ENCODE results near the gene ITGBL1.

The ITGBL1 gene

GRCh38 chr13:101453784-101454201 lies 1.3 kb downstream of the ITGBL1 start:
- no peak for DNase-seq

GRCh38 chr13:101454767-101455166 lies 2.3 kb downstream of the ITGBL1 start:
- DNase-seq: no peak

GRCh38 chr13:101455863-101456262 lies 3.4 kb downstream of the ITGBL1 start:
- no peak for DNase-seq

- DNase-seq: no peak
Measured at GRCh38 chr13:101457176-101457575, 4.7 kb downstream of the ITGBL1 start.

- peak; percentile 45 for DNase-seq
Measured at GRCh38 chr13:101465877-101466276, 13.4 kb downstream of the ITGBL1 start.

- no peak for DNase-seq
Measured at GRCh38 chr13:101467415-101467814, 14.9 kb downstream of the ITGBL1 start.

- no peak for DNase-seq
Measured at GRCh38 chr13:101473458-101473857, 21.0 kb downstream of the ITGBL1 start.

GRCh38 chr13:101474419-101474957 lies 22.0 kb downstream of the ITGBL1 start:
- DNase-seq: peak; percentile 80

- DNase-seq: no peak
Measured at GRCh38 chr13:101475536-101475935, 23.1 kb downstream of the ITGBL1 start.

- DNase-seq: no peak
Measured at GRCh38 chr13:101481421-101481820, 28.9 kb downstream of the ITGBL1 start.

GRCh38 chr13:101486708-101487437 lies 34.4 kb downstream of the ITGBL1 start:
- no peak for DNase-seq

- no peak for DNase-seq
Measured at GRCh38 chr13:101487438-101487830, 35.0 kb downstream of the ITGBL1 start.

GRCh38 chr13:101488734-101489133 lies 36.3 kb downstream of the ITGBL1 start:
- no peak for DNase-seq

- DNase-seq: peak; percentile 82
Measured at GRCh38 chr13:101489643-101490405, 37.3 kb downstream of the ITGBL1 start.

GRCh38 chr13:101490406-101491015 lies 38.0 kb downstream of the ITGBL1 start:
- DNase-seq: peak; percentile 94

GRCh38 chr13:101492251-101492910 lies 39.9 kb downstream of the ITGBL1 start:
- DNase-seq: no peak

GRCh38 chr13:101493541-101493940 lies 41.1 kb downstream of the ITGBL1 start:
- peak; percentile 98 for DNase-seq

- DNase-seq: no peak
Measured at GRCh38 chr13:101499406-101499805, 46.9 kb downstream of the ITGBL1 start.

- no peak for DNase-seq
Measured at GRCh38 chr13:101502618-101503017, 50.1 kb downstream of the ITGBL1 start.

GRCh38 chr13:101511161-101511560 lies 58.7 kb downstream of the ITGBL1 start:
- no peak for DNase-seq

GRCh38 chr13:101511766-101512165 lies 59.3 kb downstream of the ITGBL1 start:
- no peak for DNase-seq

GRCh38 chr13:101512650-101513049 lies 60.2 kb downstream of the ITGBL1 start:
- DNase-seq: no peak

- no peak for DNase-seq
Measured at GRCh38 chr13:101514100-101514499, 61.6 kb downstream of the ITGBL1 start.
